Fibroblast of lung (primary cell): ENCODE results near the gene PEX11B.

Experiments
- EZH2 ChIP-seq: IDR thresholded peaks from 2 replicates; pipeline ENCODE4 v1.5.1; 2012; ENCODE audit warnings: low read length, control low read depth, mild to moderate bottlenecking; ENCODE audit errors: missing control alignments
- TF ChIP-seq, protein P1 (sequence below), 2 donors: IDR thresholded peaks in 1 of 2; conservative IDR thresholded peaks in 1 of 2; 1 replicate in 1 of 2; 2 replicates in 1 of 2; pipeline ENCODE4 v1.5.1; 2011 to 2012; ENCODE audit warnings: low read length in 2 of 2, control low read depth in 1 of 2, inconsistent platforms in 1 of 2, low read depth in 1 of 2, mild to moderate bottlenecking in 1 of 2

DNA sequence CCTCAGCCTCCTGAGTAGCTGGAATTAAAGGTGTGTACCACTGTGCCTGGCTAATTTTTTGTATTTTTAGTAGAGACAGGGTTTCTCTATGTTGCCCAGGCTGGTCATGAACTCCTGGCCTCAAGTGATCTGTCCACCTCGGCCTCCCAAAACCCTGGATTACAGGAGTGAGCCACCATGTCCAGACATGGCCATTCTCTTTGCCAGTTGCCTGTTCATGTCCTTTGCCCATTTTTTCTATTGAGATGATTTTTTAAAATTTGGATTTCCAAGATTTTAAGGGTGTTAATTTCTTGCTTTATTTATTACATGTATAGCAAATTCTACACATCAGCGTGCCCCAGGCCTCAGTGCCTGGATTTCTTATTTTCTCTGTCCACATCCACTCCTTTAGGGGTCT is 48.8 kb upstream of the PEX11B start:
- TF ChIP-seq, protein P1, sequence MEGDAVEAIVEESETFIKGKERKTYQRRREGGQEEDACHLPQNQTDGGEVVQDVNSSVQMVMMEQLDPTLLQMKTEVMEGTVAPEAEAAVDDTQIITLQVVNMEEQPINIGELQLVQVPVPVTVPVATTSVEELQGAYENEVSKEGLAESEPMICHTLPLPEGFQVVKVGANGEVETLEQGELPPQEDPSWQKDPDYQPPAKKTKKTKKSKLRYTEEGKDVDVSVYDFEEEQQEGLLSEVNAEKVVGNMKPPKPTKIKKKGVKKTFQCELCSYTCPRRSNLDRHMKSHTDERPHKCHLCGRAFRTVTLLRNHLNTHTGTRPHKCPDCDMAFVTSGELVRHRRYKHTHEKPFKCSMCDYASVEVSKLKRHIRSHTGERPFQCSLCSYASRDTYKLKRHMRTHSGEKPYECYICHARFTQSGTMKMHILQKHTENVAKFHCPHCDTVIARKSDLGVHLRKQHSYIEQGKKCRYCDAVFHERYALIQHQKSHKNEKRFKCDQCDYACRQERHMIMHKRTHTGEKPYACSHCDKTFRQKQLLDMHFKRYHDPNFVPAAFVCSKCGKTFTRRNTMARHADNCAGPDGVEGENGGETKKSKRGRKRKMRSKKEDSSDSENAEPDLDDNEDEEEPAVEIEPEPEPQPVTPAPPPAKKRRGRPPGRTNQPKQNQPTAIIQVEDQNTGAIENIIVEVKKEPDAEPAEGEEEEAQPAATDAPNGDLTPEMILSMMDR (conservative IDR thresholded peaks at IDR 0.05 in 1 of 2, IDR thresholded peaks at IDR 0.05 in 1 of 2; ENCODE audit: low read depth in 1 of 2, low read length in 2 of 2) = no peak
- TF ChIP-seq EZH2 = no peak
